Nephron progenitor cell (in vitro differentiated cells): ENCODE measurements around the gene ZNF366.

ENCODE experiments used
- DNase-seq: peaks from one replicate; pipeline ENCODE4 v3.0.0; 2021
- H3K27ac Mint-ChIP-seq: 2 replicates; pipeline ENCODE4 v1.8.0; 2021; ENCODE audit warnings: mild to moderate bottlenecking, moderate library complexity, mixed read lengths
- H3K27me3 Mint-ChIP-seq: 2 replicates; pipeline ENCODE4 v1.8.0; 2021; ENCODE audit warnings: mild to moderate bottlenecking, low read depth, mixed read lengths; ENCODE audit not compliant: poor library complexity
- H3K36me3 Mint-ChIP-seq: 2 replicates; pipeline ENCODE4 v1.8.0; 2021; ENCODE audit warnings: low read depth, mixed read lengths
- H3K4me1 Mint-ChIP-seq: 2 replicates; pipeline ENCODE4 v1.8.0; 2021; ENCODE audit warnings: mixed read lengths
- H3K4me3 Mint-ChIP-seq: 2 replicates; pipeline ENCODE4 v1.8.0; 2021; ENCODE audit warnings: mild to moderate bottlenecking, moderate library complexity, mixed read lengths
- H3K9me3 Mint-ChIP-seq: 2 replicates; pipeline ENCODE4 v1.8.0; 2021; ENCODE audit warnings: mild to moderate bottlenecking, moderate library complexity, mixed read lengths
- TF ChIP-seq, protein P1 (sequence below): fragments of 200-600 bp; sonication (generic); IDR thresholded peaks from 2 replicates; pipeline ENCODE4 v1.5.0; 2021; ENCODE audit warnings: antibody characterized with exemption

Gene ZNF366

DNA sequence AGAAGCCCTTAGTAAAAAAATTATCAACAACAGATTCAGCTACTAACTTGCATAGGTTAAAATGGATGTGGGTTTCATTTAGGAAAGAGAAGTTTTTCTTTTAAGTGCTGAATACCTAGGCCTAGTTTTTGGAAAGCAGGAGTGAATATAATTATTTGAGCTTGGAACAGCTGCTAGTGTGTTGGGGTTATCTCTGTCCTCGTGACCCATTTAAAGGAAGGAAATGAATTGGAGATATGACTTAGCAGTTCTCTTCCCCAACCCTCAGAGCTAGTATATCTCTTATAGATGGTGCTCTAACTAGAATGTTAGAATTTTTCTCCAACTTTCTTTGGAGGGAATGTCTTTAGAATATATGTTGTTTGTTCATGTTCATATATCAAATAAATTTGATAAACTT lies 38.6 kb downstream of the ZNF366 start:
- H3K4me3 Mint-ChIP-seq = no peak overlapping the region
- no peaks in the 10 kb centered on the region for H3K9me3 Mint-ChIP-seq
- TF ChIP-seq, protein P1, sequence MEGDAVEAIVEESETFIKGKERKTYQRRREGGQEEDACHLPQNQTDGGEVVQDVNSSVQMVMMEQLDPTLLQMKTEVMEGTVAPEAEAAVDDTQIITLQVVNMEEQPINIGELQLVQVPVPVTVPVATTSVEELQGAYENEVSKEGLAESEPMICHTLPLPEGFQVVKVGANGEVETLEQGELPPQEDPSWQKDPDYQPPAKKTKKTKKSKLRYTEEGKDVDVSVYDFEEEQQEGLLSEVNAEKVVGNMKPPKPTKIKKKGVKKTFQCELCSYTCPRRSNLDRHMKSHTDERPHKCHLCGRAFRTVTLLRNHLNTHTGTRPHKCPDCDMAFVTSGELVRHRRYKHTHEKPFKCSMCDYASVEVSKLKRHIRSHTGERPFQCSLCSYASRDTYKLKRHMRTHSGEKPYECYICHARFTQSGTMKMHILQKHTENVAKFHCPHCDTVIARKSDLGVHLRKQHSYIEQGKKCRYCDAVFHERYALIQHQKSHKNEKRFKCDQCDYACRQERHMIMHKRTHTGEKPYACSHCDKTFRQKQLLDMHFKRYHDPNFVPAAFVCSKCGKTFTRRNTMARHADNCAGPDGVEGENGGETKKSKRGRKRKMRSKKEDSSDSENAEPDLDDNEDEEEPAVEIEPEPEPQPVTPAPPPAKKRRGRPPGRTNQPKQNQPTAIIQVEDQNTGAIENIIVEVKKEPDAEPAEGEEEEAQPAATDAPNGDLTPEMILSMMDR = no peak
- no peak overlapping the region for H3K27ac Mint-ChIP-seq
- DNase-seq = no peak
- H3K4me1 Mint-ChIP-seq = peaks cover 17% of the 10 kb centered on the region
- no peaks in the 10 kb centered on the region for H3K36me3 Mint-ChIP-seq
- peaks cover 6% of the 10 kb centered on the region for H3K27me3 Mint-ChIP-seq

GRCh38 chr5:72468024-72468423 lies 39.2 kb downstream of the ZNF366 start:
- Mint-ChIP-seq H3K36me3 (no peaks in the 10 kb centered on the region), H3K27me3 (peaks cover 6% of the 10 kb centered on the region)
- DNase-seq = no peak

DNA sequence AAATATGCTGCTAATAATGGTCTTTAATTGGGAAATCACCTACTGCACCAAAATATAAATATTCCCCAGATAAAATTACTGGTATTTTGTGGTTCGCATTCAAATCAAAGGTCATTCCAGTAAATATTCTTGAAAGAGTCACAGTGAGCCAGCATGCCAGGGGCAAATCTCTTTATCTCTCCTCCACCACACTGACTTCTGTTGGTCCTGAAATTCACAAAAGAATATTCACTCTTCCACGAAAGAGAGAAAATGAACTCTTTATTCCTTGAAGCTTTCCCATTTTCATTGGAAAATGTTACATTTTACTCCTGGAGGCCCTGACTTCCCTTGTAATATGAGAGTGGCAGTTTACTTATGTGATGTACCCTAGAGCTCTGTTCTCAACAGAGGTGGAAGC lies 39.7 kb downstream of the ZNF366 start:
- Mint-ChIP-seq H3K36me3 (no peaks in the 10 kb centered on the region), H3K9me3 (no peaks in the 10 kb centered on the region), H3K27me3 (peaks cover 6% of the 10 kb centered on the region), H3K27ac (no peak overlapping the region), H3K4me3 (no peak overlapping the region), H3K4me1 (peaks cover 26% of the 10 kb centered on the region)
- TF ChIP-seq, protein P1 = no peak
- no peak for DNase-seq

More at GRCh38 chr5:72468024-72468423, 39.2 kb downstream of the ZNF366 start:
- Mint-ChIP-seq H3K4me1 (peaks cover 23% of the 10 kb centered on the region), H3K9me3 (no peaks in the 10 kb centered on the region), H3K27ac (no peak overlapping the region), H3K4me3 (no peak overlapping the region)
- TF ChIP-seq, protein P1 = no peak

GRCh38 chr5:72465601-72466563 lies 41.3 kb downstream of the ZNF366 start:
- Mint-ChIP-seq H3K27ac (peak overlapping the region; percentile 1), H3K27me3 (peaks cover 6% of the 10 kb centered on the region), H3K36me3 (no peaks in the 10 kb centered on the region), H3K9me3 (peaks cover 4% of the 10 kb centered on the region), H3K4me1 (peaks cover 26% of the 10 kb centered on the region), H3K4me3 (no peak overlapping the region)
- DNase-seq = no peak
- TF ChIP-seq, protein P1 = no peak

- peaks cover 4% of the 10 kb centered on the region for H3K9me3 Mint-ChIP-seq
- H3K4me3 Mint-ChIP-seq = no peak overlapping the region
- no peak for DNase-seq
- no peak overlapping the region for H3K27ac Mint-ChIP-seq
- TF ChIP-seq, protein P1 = no peak
- H3K36me3 Mint-ChIP-seq = no peaks in the 10 kb centered on the region
- H3K27me3 Mint-ChIP-seq = peaks cover 6% of the 10 kb centered on the region
- H3K4me1 Mint-ChIP-seq = peaks cover 26% of the 10 kb centered on the region
These were observed 42.1 kb downstream of the ZNF366 start for GRCh38 chr5:72465066-72465465.

DNA sequence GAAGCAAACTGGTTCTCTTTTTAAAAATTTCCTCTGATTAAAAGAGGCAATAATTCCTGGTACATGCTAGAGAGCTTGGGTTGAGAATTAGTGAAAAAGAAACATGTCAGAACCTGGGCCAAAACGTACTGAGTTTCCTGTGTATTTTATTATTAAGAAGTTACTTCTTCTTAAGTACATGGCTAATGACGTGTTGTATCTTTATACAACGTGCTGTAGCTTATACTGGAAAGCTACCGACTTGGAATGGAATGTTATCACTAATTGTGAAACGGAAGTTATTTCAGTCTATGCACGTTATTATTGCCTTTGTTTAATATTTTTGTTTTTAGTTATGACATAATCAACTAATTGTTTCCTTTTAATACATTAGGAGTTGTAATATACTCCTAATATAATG lies 43.1 kb downstream of the ZNF366 start:
- Mint-ChIP-seq H3K4me3 (no peak overlapping the region), H3K36me3 (no peaks in the 10 kb centered on the region), H3K27me3 (peaks cover 6% of the 10 kb centered on the region), H3K27ac (no peak overlapping the region), H3K4me1 (peaks cover 31% of the 10 kb centered on the region), H3K9me3 (peaks cover 4% of the 10 kb centered on the region)
- DNase-seq = no peak
- TF ChIP-seq, protein P1 = no peak
